ENCODE results near the gene HEATR1.

The HEATR1 gene, protein sequence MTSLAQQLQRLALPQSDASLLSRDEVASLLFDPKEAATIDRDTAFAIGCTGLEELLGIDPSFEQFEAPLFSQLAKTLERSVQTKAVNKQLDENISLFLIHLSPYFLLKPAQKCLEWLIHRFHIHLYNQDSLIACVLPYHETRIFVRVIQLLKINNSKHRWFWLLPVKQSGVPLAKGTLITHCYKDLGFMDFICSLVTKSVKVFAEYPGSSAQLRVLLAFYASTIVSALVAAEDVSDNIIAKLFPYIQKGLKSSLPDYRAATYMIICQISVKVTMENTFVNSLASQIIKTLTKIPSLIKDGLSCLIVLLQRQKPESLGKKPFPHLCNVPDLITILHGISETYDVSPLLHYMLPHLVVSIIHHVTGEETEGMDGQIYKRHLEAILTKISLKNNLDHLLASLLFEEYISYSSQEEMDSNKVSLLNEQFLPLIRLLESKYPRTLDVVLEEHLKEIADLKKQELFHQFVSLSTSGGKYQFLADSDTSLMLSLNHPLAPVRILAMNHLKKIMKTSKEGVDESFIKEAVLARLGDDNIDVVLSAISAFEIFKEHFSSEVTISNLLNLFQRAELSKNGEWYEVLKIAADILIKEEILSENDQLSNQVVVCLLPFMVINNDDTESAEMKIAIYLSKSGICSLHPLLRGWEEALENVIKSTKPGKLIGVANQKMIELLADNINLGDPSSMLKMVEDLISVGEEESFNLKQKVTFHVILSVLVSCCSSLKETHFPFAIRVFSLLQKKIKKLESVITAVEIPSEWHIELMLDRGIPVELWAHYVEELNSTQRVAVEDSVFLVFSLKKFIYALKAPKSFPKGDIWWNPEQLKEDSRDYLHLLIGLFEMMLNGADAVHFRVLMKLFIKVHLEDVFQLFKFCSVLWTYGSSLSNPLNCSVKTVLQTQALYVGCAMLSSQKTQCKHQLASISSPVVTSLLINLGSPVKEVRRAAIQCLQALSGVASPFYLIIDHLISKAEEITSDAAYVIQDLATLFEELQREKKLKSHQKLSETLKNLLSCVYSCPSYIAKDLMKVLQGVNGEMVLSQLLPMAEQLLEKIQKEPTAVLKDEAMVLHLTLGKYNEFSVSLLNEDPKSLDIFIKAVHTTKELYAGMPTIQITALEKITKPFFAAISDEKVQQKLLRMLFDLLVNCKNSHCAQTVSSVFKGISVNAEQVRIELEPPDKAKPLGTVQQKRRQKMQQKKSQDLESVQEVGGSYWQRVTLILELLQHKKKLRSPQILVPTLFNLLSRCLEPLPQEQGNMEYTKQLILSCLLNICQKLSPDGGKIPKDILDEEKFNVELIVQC (N-terminal part only)

DNA sequence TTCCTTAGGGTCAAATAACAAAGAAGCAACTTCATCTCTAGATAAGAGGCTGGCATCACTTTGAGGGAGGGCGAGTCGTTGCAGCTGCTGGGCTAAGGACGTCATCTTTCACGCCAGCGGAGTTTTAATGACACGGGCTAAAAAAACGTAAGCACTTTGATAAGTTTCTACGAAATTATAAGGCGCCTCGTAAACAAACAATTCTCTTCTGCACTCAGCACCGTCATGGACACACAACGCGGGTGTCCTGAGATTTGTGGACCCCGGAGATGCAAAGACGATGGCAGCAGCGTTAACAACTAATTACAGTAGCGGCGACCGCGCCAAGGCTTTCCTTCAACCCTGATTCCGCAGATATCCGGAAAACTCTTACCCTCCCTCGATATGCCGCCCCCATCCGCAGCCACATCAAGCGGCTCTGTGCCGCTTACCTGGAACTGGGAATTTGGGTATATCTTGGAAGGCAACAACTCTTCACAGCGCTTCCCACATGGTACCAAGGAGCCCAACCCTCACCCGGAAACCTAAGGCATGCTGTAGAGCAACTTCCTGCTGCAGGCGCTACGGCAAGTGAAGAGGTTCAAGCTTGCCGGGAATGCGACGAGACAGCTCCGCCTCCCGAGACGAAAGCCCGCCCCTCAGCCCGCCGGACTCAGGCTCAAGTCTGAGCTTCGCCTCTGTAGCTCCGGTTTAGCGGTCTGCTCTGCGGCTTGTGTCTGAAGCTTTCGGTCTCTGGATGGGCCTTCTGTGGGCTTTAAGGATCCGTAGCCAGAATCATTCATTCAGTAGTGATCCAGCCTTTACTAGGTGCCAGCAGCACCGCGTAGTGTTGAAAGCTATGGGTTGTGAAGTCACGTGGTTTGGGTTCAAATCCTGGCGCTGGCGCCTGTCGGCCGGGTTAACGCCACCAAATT, at the start of gene HEATR1:
Gene HEATR1, minus strand, starts transcription at position 526 of the 914 bp plus-strand sequence. Its CDS starts 421 bp downstream, at position 105.
- Histone ChIP-seq H3K4me3 (ENCODE audit: low read length) (peak within 1 kb of the TSS; percentile 94), H3K4me1 (ENCODE audit: insufficient read depth, low read length) (no peaks in the 10 kb centered on the region), H3K9ac (ENCODE audit: low read depth, low read length) (peak within 1 kb of the TSS; percentile 91), H3K27ac (ENCODE audit: low read length) (peak within 1 kb of the TSS; percentile 6), H3K27me3 (ENCODE audit: insufficient read depth, low read length) (no peaks in the 10 kb centered on the region), H3K36me3 (ENCODE audit: insufficient read depth, low read depth, low read length) (peaks cover 34% of the 10 kb centered on the region), H3K9me3 (ENCODE audit: insufficient read depth, low read depth, low read length) (no peaks in the 10 kb centered on the region)

DNA sequence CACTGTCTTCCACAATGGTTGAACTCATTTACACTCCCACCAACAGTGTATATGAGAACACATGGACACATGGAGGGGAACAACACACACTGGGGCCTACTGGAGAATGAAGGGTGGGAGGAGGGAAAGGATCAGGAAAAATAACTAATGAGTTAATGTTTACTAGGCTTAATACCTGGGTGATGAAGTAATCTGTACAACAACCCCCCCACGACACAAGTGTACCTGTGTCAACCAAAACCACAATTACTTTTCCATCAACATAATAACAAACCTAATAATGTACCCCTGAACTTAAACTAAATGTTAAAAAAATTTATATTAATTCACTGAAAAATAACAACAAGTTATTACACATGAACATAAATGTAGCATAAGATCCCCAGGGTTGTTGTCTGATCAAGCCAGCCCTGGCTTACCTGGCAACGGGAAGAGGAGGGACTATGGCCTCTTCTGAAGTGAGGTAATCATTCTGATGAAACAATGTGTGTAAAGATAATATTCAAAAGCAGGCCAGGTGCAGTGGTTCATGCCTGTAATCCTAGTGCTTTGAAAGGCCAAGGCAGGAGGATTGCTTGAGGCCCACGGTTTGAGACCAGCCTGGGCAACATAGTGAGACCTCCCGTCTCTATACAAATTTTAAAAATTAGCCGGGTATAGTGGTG, 40.8 kb upstream of the HEATR1 start:
- Histone ChIP-seq H3K9me3 (ENCODE audit: insufficient read depth, low read depth, low read length) (no peaks in the 10 kb centered on the region), H3K27ac (ENCODE audit: low read length) (no peak overlapping the region), H3K9ac (ENCODE audit: low read depth, low read length) (no peak overlapping the region), H3K4me1 (ENCODE audit: insufficient read depth, low read length) (no peaks in the 10 kb centered on the region), H3K27me3 (ENCODE audit: insufficient read depth, low read length) (no peaks in the 10 kb centered on the region), H3K4me3 (ENCODE audit: low read length) (no peak overlapping the region), H3K36me3 (ENCODE audit: insufficient read depth, low read depth, low read length) (no peaks in the 10 kb centered on the region)

DNA sequence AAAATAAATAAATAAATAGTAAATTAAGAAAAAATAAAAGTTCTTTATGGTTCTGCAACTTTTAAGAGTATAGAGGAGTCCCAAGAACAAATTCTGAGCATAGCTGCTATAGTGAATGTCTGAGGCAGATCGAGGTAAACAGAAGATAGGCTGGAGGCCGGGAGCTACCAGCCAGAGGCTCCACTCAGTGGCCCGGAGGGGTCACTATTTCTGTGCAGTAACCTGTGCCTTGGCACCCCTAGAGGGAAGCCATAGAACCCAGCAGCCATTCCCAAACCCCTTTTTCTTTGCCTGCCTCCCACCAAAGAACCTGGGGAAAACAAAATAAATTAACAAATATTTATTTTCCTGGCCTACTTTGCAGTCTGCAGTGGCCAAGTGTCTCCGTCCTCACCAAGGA, 38.4 kb upstream of the HEATR1 start:
- H3K36me3 ChIP-seq (ENCODE audit: insufficient read depth, low read depth, low read length): no peaks in the 10 kb centered on the region
- no peak overlapping the region for H3K4me3 ChIP-seq (ENCODE audit: low read length)
- H3K27me3 ChIP-seq (ENCODE audit: insufficient read depth, low read length): no peaks in the 10 kb centered on the region
- H3K27ac ChIP-seq (ENCODE audit: low read length): no peak overlapping the region
- no peaks in the 10 kb centered on the region for H3K9me3 ChIP-seq (ENCODE audit: insufficient read depth, low read depth, low read length)
- H3K4me1 ChIP-seq (ENCODE audit: insufficient read depth, low read length): no peaks in the 10 kb centered on the region
- H3K9ac ChIP-seq (ENCODE audit: low read depth, low read length): no peak overlapping the region

DNA sequence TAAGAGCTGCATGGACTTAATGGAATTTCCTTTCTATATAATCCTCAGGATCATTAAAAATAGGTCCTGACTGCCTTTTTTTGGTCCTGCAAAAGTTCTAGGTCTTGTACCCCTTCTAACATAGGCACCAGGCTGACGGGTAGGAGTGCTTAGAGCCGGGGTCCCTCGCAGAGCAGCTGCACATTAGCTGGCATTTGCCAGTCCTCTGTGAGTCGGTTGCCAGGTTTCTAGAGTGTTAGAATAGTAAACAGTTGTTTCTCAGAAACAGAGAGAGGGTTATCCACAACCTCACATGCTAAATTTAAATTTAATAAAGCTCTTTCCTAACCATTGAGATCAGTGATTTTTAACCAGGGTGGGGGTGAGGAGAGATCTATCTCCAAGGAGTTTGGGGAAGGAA, 35.4 kb upstream of the HEATR1 start:
- Histone ChIP-seq H3K4me3 (ENCODE audit: low read length) (no peak overlapping the region), H3K9me3 (ENCODE audit: insufficient read depth, low read depth, low read length) (no peaks in the 10 kb centered on the region), H3K9ac (ENCODE audit: low read depth, low read length) (no peak overlapping the region), H3K27me3 (ENCODE audit: insufficient read depth, low read length) (no peaks in the 10 kb centered on the region), H3K27ac (ENCODE audit: low read length) (no peak overlapping the region), H3K36me3 (ENCODE audit: insufficient read depth, low read depth, low read length) (no peaks in the 10 kb centered on the region), H3K4me1 (ENCODE audit: insufficient read depth, low read length) (no peaks in the 10 kb centered on the region)

DNA sequence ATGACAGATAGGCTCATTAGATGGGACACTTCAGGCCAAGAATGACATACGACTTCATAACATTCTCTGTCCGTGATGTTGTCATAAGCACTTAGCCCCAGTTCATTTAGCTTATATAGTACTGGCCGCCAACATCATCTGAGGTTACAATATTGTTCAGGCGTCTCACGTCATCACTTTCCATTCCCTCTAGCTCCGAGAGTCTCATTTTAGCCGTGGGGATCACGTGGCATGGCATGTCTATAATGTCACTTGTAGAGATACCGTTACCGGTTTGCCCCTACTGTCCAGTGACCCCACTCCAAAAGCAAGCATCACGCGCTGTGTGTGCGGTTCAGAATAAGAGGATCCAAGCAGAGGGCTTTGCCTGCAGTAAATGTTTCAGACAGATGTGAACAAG, 34.6 kb upstream of the HEATR1 start:
- Histone ChIP-seq H3K27me3 (ENCODE audit: insufficient read depth, low read length) (no peaks in the 10 kb centered on the region), H3K4me3 (ENCODE audit: low read length) (no peak overlapping the region), H3K27ac (ENCODE audit: low read length) (no peak overlapping the region), H3K36me3 (ENCODE audit: insufficient read depth, low read depth, low read length) (no peaks in the 10 kb centered on the region), H3K4me1 (ENCODE audit: insufficient read depth, low read length) (no peaks in the 10 kb centered on the region), H3K9me3 (ENCODE audit: insufficient read depth, low read depth, low read length) (no peaks in the 10 kb centered on the region), H3K9ac (ENCODE audit: low read depth, low read length) (no peak overlapping the region)

DNA sequence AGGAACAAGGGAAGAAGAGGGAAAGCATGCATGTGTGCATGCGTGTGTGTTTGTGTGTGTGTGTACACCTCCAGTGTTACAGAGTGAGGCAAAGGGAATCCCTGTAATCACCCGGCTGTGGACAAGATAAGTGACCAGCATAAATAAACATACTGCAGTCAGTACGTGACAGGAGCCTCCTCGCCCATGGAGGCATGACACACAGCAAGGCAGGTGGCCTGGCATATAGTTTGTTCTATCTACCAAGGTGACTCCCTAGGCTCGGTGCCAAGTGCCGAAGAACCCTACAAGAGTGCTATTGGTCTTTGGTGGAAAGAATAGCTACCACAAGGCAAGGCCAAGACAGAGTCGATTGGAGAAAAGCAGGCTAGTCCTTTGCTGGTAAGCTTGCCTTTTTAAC, 31.7 kb upstream of the HEATR1 start:
- Histone ChIP-seq H3K9me3 (ENCODE audit: insufficient read depth, low read depth, low read length) (no peaks in the 10 kb centered on the region), H3K27me3 (ENCODE audit: insufficient read depth, low read length) (no peaks in the 10 kb centered on the region), H3K27ac (ENCODE audit: low read length) (no peak overlapping the region), H3K36me3 (ENCODE audit: insufficient read depth, low read depth, low read length) (no peaks in the 10 kb centered on the region), H3K4me3 (ENCODE audit: low read length) (no peak overlapping the region), H3K4me1 (ENCODE audit: insufficient read depth, low read length) (no peaks in the 10 kb centered on the region), H3K9ac (ENCODE audit: low read depth, low read length) (no peak overlapping the region; the same call in 1 of the 2 replicates)

DNA sequence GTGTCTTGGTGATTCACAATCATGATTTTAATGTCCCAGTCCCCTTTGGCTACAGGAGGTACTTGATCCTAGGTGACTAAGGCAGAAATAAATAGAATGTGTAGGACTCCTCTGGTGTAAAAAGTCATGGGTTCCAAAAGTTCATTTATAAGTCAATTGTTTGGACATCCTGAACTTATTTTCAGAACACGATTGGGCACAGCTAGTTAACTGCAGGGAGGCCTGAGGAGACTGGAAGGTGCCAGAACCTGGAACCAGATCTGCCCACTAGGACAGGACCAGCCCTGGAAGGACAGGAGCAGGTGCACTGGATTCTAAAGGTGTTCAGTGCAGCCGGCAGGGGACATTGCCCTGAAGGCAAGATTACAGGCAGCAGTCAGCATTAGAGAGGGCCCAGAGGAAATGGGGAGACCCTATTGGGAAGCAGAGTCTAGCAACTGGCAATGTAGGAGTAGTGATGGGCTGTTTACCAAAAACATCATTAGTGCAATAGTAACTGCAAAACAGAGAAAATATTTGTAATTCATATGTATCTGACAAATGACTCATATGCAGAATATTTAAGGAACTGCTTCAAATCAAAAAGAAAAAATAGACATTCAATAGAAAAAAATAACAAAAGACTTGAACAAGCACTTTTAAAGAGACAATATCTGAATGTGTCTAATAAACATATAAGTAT, 23.6 kb upstream of the HEATR1 start:
- peaks cover 9% of the 10 kb centered on the region; the same call in 1 of the 2 replicates for H3K9me3 ChIP-seq (ENCODE audit: insufficient read depth, low read depth, low read length)
- H3K4me1 ChIP-seq (ENCODE audit: insufficient read depth, low read length): no peaks in the 10 kb centered on the region
- no peak overlapping the region for H3K4me3 ChIP-seq (ENCODE audit: low read length)
- H3K36me3 ChIP-seq (ENCODE audit: insufficient read depth, low read depth, low read length): no peaks in the 10 kb centered on the region
- no peak overlapping the region for H3K27ac ChIP-seq (ENCODE audit: low read length)
- no peaks in the 10 kb centered on the region for H3K27me3 ChIP-seq (ENCODE audit: insufficient read depth, low read length)
- H3K9ac ChIP-seq (ENCODE audit: low read depth, low read length): no peak overlapping the region

DNA sequence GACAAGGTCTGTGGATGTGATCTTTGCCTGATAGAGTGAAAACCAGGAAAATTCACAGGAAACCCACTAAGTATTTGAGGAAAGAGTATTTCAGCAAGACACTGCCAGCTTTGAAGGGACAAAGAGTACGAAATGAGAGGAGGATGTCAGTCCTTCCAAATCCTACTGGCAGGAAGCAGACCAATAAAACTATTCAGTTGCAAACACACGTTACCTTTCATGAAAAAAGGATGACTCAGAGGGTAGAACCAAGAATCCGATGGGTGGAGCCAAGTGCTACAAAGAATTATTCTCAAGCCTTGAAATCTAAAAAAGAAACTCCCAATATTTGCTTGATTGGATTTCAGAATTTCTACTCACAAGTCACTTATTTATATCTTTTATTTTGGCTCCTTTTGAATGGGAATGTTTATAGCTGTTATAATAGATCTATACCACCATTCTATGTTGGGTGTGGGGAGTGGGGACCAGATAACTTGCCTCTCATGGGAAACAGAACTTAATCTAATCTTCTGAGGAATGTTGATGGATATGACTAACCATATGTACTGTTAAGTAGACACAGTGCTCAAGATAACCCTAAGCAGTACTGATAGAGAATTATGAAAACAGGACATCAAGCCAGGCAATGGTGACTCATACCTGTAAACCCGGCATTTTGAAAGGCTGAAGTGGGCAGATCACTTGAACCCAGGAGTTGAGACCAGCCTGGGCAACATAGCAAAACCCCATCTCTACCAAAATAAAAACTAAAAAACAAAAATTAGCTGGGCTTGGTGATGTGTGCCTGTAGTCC, 19.3 kb upstream of the HEATR1 start:
- H3K36me3 ChIP-seq (ENCODE audit: insufficient read depth, low read depth, low read length): no peaks in the 10 kb centered on the region
- H3K9me3 ChIP-seq (ENCODE audit: insufficient read depth, low read depth, low read length): peaks cover 22% of the 10 kb centered on the region
- H3K27me3 ChIP-seq (ENCODE audit: insufficient read depth, low read length): no peaks in the 10 kb centered on the region
- H3K27ac ChIP-seq (ENCODE audit: low read length): no peak overlapping the region
- H3K9ac ChIP-seq (ENCODE audit: low read depth, low read length): no peak overlapping the region
- H3K4me3 ChIP-seq (ENCODE audit: low read length): no peak overlapping the region
- no peaks in the 10 kb centered on the region for H3K4me1 ChIP-seq (ENCODE audit: insufficient read depth, low read length)

DNA sequence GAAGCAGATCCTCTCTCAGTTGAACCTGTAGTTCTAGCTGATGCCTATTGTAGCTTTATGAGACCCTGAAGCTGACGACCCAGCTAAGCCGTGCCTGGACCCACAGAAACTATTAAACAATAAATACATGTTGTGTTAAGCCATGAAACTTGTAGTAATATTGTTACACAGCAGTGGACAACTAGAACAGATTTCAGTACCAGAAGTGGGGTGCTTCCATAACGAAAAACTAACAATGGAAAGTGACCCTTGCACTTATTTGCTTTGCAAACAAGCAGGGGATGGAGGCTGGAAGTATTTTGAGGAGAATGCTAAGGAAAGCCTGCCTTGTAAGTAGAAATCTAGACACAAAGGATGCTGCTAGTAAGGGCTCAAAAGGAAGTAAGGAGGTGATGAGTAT, 18.1 kb upstream of the HEATR1 start:
- H3K4me1 ChIP-seq (ENCODE audit: insufficient read depth, low read length): no peaks in the 10 kb centered on the region
- H3K9ac ChIP-seq (ENCODE audit: low read depth, low read length): no peak overlapping the region
- H3K9me3 ChIP-seq (ENCODE audit: insufficient read depth, low read depth, low read length): peaks cover 22% of the 10 kb centered on the region
- no peak overlapping the region for H3K27ac ChIP-seq (ENCODE audit: low read length)
- H3K4me3 ChIP-seq (ENCODE audit: low read length): no peak overlapping the region
- H3K36me3 ChIP-seq (ENCODE audit: insufficient read depth, low read depth, low read length): no peaks in the 10 kb centered on the region
- H3K27me3 ChIP-seq (ENCODE audit: insufficient read depth, low read length): no peaks in the 10 kb centered on the region

Data from iPS-20b (cell line).